Hepatic stellate cell (primary cell): ENCODE measurements around the gene HOXD8.

Source experiments
- DNase-seq: peaks from one replicate; pipeline ENCODE4 v3.0.0; 2011; ENCODE audit warnings: low spot score

HOXD8 gene

GRCh38 chr2:176147800-176148496 is 18.4 kb downstream of the HOXD8 start:
- no peak for DNase-seq

DNA sequence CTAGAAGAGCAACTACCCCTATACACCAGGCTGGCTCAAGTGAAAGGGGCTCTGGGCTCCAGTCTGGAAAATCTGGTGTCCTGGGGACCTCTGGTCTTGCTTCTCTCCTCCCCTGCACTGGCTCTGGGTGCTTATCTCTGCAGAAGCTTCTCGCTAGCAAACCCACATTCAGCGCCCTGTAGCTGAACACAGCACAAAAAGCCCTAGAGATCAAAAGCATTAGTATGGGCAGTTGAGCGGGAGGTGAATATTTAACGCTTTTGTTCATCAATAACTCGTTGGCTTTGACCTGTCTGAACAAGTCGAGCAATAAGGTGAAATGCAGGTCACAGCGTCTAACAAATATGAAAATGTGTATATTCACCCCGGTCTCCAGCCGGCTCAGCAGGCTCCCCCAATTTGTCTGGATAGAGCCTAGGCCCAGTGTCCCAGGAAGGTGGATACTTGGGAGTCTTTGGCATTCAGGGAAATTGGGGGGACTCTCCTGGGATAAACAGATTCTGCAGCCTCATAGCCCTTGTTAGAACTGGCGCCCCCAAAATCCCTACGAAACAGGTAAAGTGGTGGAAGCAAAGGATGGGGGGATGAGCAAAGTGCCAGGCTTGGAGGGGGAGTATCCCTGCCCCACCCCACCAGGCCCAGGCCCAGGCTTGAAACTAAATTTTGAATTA is 19.4 kb downstream of the HOXD8 start:
- DNase-seq: no peak

DNA sequence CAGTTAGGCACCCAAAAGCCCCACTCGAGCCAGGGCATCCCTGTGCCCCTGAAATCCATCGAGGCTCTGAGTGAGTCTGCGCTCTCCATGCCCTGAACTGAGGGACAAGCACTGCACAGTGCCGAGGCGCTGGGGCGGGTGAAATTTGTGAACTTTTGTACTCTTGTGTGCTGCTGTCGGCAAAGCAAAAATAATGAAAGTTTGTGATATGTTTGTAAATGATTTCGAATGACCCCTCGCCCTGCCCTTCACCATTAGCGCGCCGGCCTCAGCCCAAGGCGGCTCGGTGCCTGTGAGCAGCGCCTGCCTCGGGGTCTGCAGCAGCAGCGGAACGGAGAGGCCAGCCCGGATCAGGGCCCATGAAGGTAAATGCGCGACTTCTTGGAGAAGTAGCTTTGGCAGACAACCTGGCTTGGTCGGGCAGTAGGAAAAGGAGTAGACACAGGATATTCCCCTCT is 20.0 kb downstream of the HOXD8 start:
- no peak for DNase-seq

GRCh38 chr2:176149939-176150583 is 20.6 kb downstream of the HOXD8 start:
- DNase-seq: no peak

- DNase-seq: no peak
Measured at GRCh38 chr2:176150584-176151441, 21.3 kb downstream of the HOXD8 start.

GRCh38 chr2:176151442-176152287 is 22.2 kb downstream of the HOXD8 start, which contains the start of gene HOXD4:
Gene HOXD4 (plus strand): TSS chr2:176151550. CDS start chr2:176151634, 84 bp downstream.
- DNase-seq: no peak

DNA sequence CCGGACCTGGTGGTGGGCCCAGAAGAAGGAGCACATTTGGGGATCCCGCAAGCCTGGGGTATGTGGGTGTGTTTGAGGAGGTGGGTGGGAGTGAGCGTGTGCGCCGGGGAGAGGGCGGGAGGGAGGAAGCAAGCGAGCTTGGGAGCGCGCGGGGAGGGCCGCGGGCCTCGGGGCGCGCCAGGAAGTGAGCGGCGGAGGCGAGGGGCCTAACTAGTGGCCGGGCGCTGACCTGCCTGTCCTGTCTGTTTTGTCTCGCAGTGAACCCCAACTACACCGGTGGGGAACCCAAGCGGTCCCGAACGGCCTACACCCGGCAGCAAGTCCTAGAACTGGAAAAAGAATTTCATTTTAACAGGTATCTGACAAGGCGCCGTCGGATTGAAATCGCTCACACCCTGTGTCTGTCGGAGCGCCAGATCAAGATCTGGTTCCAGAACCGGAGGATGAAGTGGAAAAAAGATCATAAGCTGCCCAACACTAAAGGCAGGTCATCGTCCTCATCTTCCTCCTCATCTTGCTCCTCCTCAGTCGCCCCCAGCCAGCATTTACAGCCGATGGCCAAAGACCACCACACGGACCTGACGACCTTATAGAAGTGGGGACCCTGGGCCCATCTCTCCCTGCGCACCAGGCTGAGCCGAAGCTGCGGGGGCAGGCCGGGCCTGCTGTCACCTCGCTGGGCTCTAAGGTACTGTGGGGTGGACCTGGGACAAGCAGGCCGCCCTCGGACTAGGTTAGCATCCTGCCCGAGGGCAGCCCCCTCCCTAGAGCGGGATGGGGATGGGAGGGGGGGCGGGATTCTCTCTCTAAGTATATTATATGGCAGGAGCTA is 23.1 kb downstream of the HOXD8 start:
- DNase-seq: no peak

DNA sequence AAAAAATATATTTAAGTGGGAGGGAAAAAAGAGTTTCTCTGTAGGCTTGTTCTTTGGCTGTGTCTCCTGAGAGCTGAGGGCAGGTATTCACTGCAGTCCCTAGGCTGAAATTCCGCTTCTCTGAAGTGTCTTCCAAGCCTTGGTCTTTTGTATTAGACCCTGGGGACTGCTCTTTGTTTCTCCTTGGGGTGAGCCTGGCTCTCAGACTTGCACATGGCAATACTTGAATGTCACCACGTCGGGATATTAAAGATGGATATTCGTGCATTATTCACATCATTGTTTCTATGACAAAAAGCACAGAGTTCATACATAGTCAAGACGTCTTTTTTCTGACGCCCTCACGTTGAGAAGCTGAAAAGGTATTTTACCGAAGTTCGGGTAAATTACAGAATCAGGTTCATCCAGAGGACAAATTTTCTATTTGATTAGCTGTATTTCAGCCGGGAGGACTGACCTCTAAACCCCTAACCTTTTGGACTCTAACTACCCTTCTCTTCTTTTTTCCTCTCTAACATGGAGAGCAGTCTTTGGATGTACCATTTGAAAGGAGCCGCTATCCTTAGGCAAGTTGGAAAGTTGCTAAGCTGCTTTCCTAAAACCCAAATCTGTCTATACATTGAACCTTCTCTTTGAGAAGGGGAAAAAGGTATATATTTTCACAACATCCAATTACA is 25.2 kb downstream of the HOXD8 start:
- no peak for DNase-seq

DNA sequence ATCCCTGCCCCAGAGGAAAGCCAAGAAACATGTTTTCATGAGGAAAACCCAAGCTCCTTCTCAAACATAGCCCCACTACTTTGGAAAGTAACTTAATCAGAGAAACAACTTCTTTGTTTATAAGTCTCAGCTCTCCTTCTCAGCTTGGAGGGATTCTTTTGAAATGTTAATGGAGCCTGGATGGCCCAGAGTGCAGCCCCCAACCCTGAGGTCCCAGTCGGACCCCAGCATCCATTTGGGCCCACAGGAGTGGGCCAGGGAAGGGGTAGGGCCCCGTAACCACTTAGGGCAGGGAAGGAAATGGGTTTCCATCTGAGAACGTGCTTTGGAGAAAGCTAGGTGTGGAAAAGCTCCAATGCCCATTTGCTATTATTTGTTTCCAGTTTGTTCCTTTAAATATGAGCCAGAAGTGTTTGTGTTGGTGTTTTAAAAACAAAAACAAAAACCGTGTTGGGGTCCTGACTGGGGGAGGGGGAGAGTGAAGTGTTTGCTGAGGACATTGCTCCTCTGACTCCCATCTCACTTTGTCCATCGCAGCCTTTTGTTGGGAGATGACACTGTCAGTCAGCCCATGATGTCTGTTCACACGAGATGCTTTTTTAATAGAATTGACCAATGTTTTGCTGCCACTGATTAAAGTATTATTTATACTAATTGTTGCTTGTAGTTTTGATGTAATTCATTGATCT is 26.0 kb downstream of the HOXD8 start:
- DNase-seq: no peak

DNA sequence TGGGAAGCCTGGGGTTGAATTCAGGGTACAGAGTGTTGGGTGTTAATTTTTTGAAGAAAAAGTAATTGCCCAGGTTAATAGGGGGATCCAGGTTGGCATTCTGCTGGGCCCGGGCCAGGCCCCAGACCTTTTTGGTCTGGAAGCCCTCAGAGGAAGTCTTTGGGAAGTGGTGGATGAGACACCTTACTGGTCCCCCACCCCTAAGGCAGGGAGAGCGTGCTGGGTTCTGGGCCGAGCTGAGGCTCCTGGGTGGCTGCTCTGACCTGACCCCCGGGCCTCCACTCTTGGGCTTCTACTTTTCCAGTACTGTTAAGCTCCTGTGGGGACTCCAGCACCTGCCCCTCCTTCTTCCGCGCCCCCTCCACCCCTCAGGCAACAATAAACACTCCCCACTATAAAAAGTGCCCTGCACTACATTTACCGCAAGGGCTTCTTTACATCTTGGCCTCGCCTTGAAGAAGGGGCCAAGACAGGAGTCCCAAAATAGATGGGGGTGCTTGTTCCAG is 26.8 kb downstream of the HOXD8 start:
- DNase-seq: no peak

- DNase-seq: no peak
Measured at GRCh38 chr2:176156807-176157498, 27.4 kb downstream of the HOXD8 start, which contains the start of gene HOXD3. Gene HOXD3 (plus strand): TSS chr2:176157307. CDS start chr2:176169115, 11,808 bp downstream.

DNA sequence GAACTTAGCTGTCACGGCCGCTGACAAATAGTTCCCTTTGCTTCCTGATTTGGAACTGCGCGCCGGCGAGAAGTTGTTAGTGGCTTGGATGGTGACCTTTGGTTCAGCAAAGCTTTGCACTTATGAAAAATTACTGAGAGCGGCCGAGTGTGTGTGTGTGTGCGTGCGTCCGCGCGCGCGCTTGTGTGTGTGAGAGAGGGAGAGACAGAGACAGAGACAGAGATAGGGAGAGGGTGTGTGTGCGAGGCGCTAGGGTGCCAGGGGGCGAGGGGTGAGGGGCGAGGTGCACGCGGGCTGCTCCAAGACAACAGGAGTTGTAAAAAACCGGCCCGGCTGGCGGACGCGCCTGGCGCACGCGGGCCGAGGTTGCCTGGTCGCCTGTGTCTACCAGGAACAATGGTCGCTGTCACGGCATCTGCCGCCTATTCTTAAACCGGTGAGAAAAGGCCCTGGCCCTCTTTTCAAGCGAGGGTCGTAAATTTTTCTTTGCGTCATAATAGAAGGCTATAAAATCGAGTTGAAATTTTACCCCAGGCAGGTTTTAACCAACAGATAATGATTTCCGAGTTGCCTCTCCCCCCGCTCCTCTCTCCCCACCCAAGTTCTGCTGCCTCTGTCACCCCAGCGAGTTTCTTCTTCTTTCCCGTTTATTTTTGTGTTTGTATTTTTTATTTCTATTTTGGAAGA is 28.1 kb downstream of the HOXD8 start:
- no peak for DNase-seq

DNA sequence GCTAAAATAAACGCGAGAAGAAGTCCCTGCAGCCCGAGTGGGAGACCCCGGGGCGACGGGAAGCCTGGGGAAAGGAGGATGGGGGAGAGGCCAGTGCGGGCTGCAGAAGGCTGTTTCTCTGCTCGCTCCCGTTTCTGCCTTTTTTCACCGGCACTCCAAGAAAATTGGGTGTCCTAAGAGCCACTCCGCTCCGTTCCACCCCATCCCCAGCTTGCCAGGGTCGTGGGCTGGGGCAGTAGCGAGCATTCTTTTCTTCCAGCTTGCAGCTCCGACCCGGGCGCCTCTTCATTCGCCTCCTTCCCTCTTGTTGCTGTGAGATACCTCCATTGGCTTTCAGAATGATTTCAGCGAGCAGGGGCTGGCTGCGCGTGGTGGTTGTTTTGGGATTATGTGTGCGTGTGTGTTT is 28.7 kb downstream of the HOXD8 start:
- no peak for DNase-seq

DNA sequence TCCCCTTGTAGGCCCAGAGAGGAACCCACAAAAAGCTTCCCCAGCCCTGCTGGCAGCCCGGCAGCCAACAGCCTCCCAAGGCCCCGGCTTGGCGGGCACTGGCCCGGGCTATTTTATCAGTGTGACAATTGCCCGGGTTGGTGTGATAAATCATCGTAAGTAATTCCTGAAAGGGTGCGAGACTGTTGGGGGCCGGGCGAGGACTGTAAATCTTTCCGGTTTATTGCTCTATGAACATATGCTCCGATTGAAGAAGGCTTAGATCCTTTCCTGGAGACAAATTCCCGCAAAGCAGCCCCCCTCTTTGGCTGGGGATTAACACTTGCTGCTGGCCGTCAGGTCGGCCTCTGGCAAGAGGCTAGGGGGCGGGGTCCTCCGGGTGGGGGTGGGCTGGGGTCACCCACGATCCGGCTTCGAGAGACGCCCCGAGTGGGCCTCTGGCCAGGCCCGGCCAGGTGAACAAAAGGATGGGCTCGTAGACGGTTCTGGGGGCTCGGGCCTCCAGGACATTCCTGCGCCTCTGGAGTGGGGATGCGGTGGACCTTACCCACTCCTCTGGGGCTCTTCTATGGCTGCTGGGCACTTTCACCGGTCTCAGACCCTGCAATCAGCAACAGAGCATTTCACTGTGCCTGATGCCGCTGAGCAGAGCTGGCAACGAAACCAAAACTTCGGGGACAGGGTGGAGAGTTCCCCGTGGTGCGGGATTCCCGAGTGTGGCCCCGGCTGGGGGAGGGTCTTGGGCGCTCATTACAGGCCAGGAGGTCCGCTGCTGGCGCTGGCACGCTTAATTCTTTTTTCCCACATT is 29.6 kb downstream of the HOXD8 start:
- no peak for DNase-seq

- no peak for DNase-seq
Measured at GRCh38 chr2:176159663-176160250, 30.3 kb downstream of the HOXD8 start.

- DNase-seq: no peak
Measured at GRCh38 chr2:176160251-176160985, 30.9 kb downstream of the HOXD8 start.
